Measurements from ENCODE around the gene YJEFN3.

GRCh38 chr19:19508217-19508616 is 20.5 kb upstream of the YJEFN3 start:
- no peak for TF ChIP-seq EZH2 (IDR thresholded peaks at IDR 0.05)
- no peak for TF ChIP-seq POLR2AphosphoS5 (IDR thresholded peaks at IDR 0.05; ENCODE audit: borderline replicate concordance, low read depth, low read length)
